ENCODE measurements around the gene NEUROG2. TPM values are rescaled to one million over a fixed set of nuclear protein-coding genes. Genes with fewer than 3 reads are reported as not detected.
A peak's percentile ranks its signal among the peaks of the same experiment; 100 is the strongest.
"Not testable (repeated sequence)": the region's sequence is repeated elsewhere in the genome, so short reads cannot be mapped to it uniquely, and the experiment has no call there.

NEUROG2 gene
- total RNA-seq, 1 donor: not detected

GRCh38 chr4:112531146-112531545 is 15.2 kb upstream of the NEUROG2 start:
- peaks cover 14% of the 10 kb centered on the region for H3K27me3 ChIP-seq (ENCODE audit: insufficient read depth, low read length)
- H3K4me3 ChIP-seq (ENCODE audit: low read length): no peak overlapping the region
- no peaks in the 10 kb centered on the region for H3K4me1 ChIP-seq (ENCODE audit: insufficient read depth, low read length)
- no peaks in the 10 kb centered on the region for H3K9me3 ChIP-seq (ENCODE audit: low read depth, low read length)

DNA sequence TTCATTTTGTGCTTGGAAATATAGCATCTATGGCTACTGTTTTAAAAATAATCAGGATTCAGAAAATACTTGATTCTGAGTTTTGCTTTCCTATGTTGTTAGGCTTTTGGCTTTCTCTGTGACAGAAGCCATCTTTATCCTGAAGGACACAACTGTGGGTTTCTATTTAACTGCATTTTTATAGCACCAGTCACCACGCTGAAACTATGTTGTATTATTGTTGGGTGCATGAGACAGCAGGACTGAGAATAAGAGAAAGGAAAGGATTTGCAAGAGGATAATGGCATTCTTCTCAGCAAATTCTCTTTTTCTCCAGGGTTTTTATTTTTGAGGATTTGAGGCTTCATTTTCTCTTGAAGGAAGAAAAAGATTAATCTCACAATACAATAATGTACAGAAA is 10.1 kb upstream of the NEUROG2 start:
- H3K4me1 ChIP-seq (ENCODE audit: insufficient read depth, low read length): peaks cover 23% of the 10 kb centered on the region
- H3K27me3 ChIP-seq (ENCODE audit: insufficient read depth, low read length): peaks cover 62% of the 10 kb centered on the region
- H3K4me3 ChIP-seq (ENCODE audit: low read length): no peak overlapping the region
- H3K9me3 ChIP-seq (ENCODE audit: low read depth, low read length): no peaks in the 10 kb centered on the region

- peaks cover 36% of the 10 kb centered on the region for H3K4me1 ChIP-seq (ENCODE audit: insufficient read depth, low read length)
- H3K4me3 ChIP-seq (ENCODE audit: low read length): peak overlapping the region; percentile 28
- H3K27me3 ChIP-seq (ENCODE audit: insufficient read depth, low read length): peaks cover 78% of the 10 kb centered on the region
- H3K9me3 ChIP-seq (ENCODE audit: low read depth, low read length): no peaks in the 10 kb centered on the region
Observed at GRCh38 chr4:112523764-112524505, 8.0 kb upstream of the NEUROG2 start.

DNA sequence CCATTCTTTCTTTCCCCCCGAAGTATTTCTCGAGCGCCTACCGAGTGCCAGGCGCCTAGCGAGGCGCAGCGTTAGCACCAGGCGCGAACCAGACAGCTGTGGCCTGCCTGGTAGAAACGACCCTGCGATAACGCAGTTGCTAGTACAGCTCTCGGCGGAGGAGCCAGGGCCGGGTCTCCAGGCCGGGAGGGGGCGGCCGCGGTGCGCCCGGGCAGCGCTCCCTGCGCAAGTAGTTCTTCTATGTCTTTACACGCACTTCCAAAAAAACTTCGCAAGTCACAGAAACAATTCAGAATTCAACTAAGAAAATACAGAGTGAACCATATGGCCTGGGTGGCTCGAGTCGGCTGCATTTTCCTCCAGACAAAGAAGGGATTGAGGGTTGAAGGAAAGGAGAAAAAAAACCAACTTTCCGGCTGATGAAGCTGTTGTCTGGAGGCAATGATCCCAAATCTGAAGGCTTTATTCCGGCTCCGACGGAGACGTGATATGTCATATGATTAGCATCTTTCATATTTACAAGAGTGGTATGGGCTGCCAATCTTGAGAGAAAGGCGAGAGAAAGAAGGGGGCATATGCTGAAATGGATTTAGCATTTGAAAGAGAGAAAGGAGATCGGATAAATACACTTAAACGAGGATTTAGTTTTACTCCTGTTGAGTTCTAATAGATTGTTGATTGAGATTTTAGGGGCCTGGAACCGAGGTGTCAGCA is 7.2 kb upstream of the NEUROG2 start:
- Histone ChIP-seq H3K4me3 (ENCODE audit: low read length) (peak overlapping the region; percentile 28), H3K9me3 (ENCODE audit: low read depth, low read length) (no peaks in the 10 kb centered on the region), H3K27me3 (ENCODE audit: insufficient read depth, low read length) (peaks cover 83% of the 10 kb centered on the region), H3K4me1 (ENCODE audit: insufficient read depth, low read length) (peaks cover 36% of the 10 kb centered on the region)

- not testable (repeated sequence) for H3K9me3 ChIP-seq (ENCODE audit: low read depth, low read length); H3K4me3 ChIP-seq (ENCODE audit: low read length)
- Histone ChIP-seq H3K4me1 (ENCODE audit: insufficient read depth, low read length) (peaks cover 39% of the 10 kb centered on the region), H3K27me3 (ENCODE audit: insufficient read depth, low read length) (peaks cover 89% of the 10 kb centered on the region)
Observed at GRCh38 chr4:112522431-112522830, 6.5 kb upstream of the NEUROG2 start.

GRCh38 chr4:112521123-112522023 is 5.4 kb upstream of the NEUROG2 start:
- peaks cover 97% of the 10 kb centered on the region for H3K27me3 ChIP-seq (ENCODE audit: insufficient read depth, low read length)
- peaks cover 49% of the 10 kb centered on the region for H3K4me1 ChIP-seq (ENCODE audit: insufficient read depth, low read length)
- H3K4me3 ChIP-seq (ENCODE audit: low read length): no peak overlapping the region
- H3K9me3 ChIP-seq (ENCODE audit: low read depth, low read length): no peaks in the 10 kb centered on the region

- Histone ChIP-seq H3K27me3 (ENCODE audit: insufficient read depth, low read length) (peaks cover 94% of the 10 kb centered on the region), H3K4me1 (ENCODE audit: insufficient read depth, low read length) (peaks cover 54% of the 10 kb centered on the region), H3K9me3 (ENCODE audit: low read depth, low read length) (no peaks in the 10 kb centered on the region), H3K4me3 (ENCODE audit: low read length) (no peak overlapping the region)
Observed at GRCh38 chr4:112520598-112521122, 4.7 kb upstream of the NEUROG2 start.

GRCh38 chr4:112519689-112520597 is 4.0 kb upstream of the NEUROG2 start:
- Histone ChIP-seq H3K27me3 (ENCODE audit: insufficient read depth, low read length) (peaks cover 92% of the 10 kb centered on the region), H3K4me3 (ENCODE audit: low read length) (no peak overlapping the region), H3K4me1 (ENCODE audit: insufficient read depth, low read length) (peaks cover 57% of the 10 kb centered on the region), H3K9me3 (ENCODE audit: low read depth, low read length) (no peaks in the 10 kb centered on the region)

DNA sequence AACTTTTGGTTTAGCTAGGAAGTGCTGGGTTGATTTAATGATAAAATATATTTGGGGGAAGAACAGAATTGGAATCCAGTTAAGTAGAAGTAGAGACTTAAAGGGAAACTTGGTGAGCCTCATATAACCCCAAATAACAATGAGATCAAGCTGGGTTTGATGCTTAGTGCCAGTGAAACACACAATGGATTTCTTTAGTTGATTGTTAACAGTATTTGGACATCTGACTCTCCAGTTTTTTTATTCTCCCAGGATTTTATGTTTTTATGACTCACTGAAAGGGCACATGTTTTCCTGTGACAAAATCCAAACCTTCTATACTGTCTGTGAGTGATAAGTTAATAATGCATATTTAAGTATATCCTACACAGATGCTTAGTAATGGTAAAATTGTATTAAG is 2.7 kb upstream of the NEUROG2 start:
- H3K4me1 ChIP-seq (ENCODE audit: insufficient read depth, low read length): peaks cover 60% of the 10 kb centered on the region

GRCh38 chr4:112517911-112518310 is 1.9 kb upstream of the NEUROG2 start:
- H3K27me3 ChIP-seq (ENCODE audit: insufficient read depth, low read length): peaks cover 95% of the 10 kb centered on the region
- peaks cover 53% of the 10 kb centered on the region for H3K4me1 ChIP-seq (ENCODE audit: insufficient read depth, low read length)
- H3K9me3 ChIP-seq (ENCODE audit: low read depth, low read length): no peaks in the 10 kb centered on the region
- H3K4me3 ChIP-seq (ENCODE audit: low read length): no peak overlapping the region

More for the DNA sequence above, 2.7 kb upstream of the NEUROG2 start:
- H3K4me3 ChIP-seq (ENCODE audit: low read length): no peak overlapping the region
- peaks cover 94% of the 10 kb centered on the region for H3K27me3 ChIP-seq (ENCODE audit: insufficient read depth, low read length)
- H3K9me3 ChIP-seq (ENCODE audit: low read depth, low read length): no peaks in the 10 kb centered on the region

DNA sequence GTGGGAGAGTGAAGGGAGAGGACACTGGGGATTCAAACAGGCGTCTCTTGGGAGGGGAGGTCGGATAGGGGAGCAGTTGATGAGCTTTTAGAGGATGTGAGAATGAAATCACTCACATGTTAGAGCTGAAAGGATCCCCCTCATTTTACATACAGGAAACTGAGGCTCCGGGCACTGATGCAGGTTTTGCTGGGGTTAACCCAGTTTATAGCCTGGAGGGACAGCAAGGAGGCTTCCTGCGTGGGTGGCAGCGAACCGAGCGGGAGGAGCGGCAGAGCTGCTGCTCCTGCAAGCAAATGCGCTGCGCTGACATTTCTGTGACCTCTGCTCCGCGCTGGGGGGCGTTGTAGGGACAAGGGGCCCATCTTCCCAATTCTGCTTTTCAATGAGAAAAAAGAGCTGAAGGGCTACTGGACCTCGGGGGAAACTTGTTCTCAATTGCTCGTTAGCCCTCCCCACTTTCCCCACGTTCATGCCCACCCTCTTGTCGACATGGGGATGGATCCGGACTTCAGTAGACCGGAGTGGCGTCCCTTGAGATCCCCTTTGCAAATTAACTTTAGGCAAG is 1.2 kb upstream of the NEUROG2 start:
- H3K4me1 ChIP-seq (ENCODE audit: insufficient read depth, low read length): peaks cover 46% of the 10 kb centered on the region
- H3K9me3 ChIP-seq (ENCODE audit: low read depth, low read length): no peaks in the 10 kb centered on the region
- H3K27me3 ChIP-seq (ENCODE audit: insufficient read depth, low read length): peaks cover 95% of the 10 kb centered on the region
- H3K4me3 ChIP-seq (ENCODE audit: low read length): no peak overlapping the region

GRCh38 chr4:112516471-112517066 is 589 bp upstream of the NEUROG2 start:
- Histone ChIP-seq H3K9me3 (ENCODE audit: low read depth, low read length) (no peaks in the 10 kb centered on the region), H3K27me3 (ENCODE audit: insufficient read depth, low read length) (peaks cover 95% of the 10 kb centered on the region), H3K4me3 (ENCODE audit: low read length) (no peak overlapping the region), H3K4me1 (ENCODE audit: insufficient read depth, low read length) (peaks cover 46% of the 10 kb centered on the region)

GRCh38 chr4:112515198-112516065 is 548 bp downstream of the NEUROG2 start:
- H3K4me3 ChIP-seq (ENCODE audit: low read length): peak overlapping the region; percentile 32

More at GRCh38 chr4:112515198-112516065, 548 bp downstream of the NEUROG2 start:
- H3K9me3 ChIP-seq (ENCODE audit: low read depth, low read length): no peaks in the 10 kb centered on the region
- H3K27me3 ChIP-seq (ENCODE audit: insufficient read depth, low read length): peaks cover 95% of the 10 kb centered on the region
- peaks cover 49% of the 10 kb centered on the region for H3K4me1 ChIP-seq (ENCODE audit: insufficient read depth, low read length)

Measured in mononuclear cell (primary cell).